Calu3 (cell line): ENCODE measurements around the gene CPT2. TPM values are rescaled to one million over a fixed set of nuclear protein-coding genes. Genes with fewer than 3 reads are reported as not detected.

Source experiments
- BruUV-seq: library from RNA; stranded (reverse); fragments of 400-500 nt; replicated peaks from 2 replicates; lab custom pipeline; 2021; lab: Mats Ljungman, UMichigan
- CTCF ChIA-PET: fragments of 300-600 bp; sonication (Branson Sonifier 250); formaldehyde crosslinking; loops from one replicate; lab custom pipeline; 2022; ENCODE audit warnings: antibody characterized with exemption; lab: Charles Lee
- DNase-seq: peaks from one replicate; pipeline ENCODE4 v3.0.0; 2022
- H3K27ac Mint-ChIP-seq: one replicate; pipeline ENCODE4 v1.8.0; 2022; ENCODE audit warnings: mixed read lengths; ENCODE audit not compliant: unreplicated experiment
- H3K27me3 Mint-ChIP-seq: one replicate; pipeline ENCODE4 v1.8.0; 2022; ENCODE audit warnings: mixed read lengths; ENCODE audit not compliant: unreplicated experiment
- H3K36me3 Mint-ChIP-seq: one replicate; pipeline ENCODE4 v1.8.0; 2022; ENCODE audit warnings: mild to moderate bottlenecking, moderate library complexity, mixed read lengths; ENCODE audit not compliant: insufficient read depth, unreplicated experiment
- H3K4me1 Mint-ChIP-seq: one replicate; pipeline ENCODE4 v1.8.0; 2022; ENCODE audit warnings: mild to moderate bottlenecking, low read depth, mixed read lengths; ENCODE audit not compliant: unreplicated experiment
- H3K4me3 Mint-ChIP-seq: one replicate; pipeline ENCODE4 v1.8.0; 2022; ENCODE audit warnings: mild to moderate bottlenecking, low read depth, moderate library complexity, mixed read lengths; ENCODE audit not compliant: unreplicated experiment
- H3K9me3 Mint-ChIP-seq: one replicate; pipeline ENCODE4 v1.8.0; 2022; ENCODE audit warnings: low read depth, mixed read lengths; ENCODE audit not compliant: unreplicated experiment
- intact Hi-C: fragments of 100-400 bp; cut with micrococcal nuclease; formaldehyde crosslinking; loops from one replicate; pipeline ENCODE4 v1.10.0; 2022; ENCODE audit not compliant: unreplicated experiment
- total RNA-seq: library from RNA; stranded (reverse); gene quantifications from 2 replicates; pipeline ENCODE4 v1.2.3, GENCODE V29; 2022
- TF ChIP-seq, protein P1 (sequence below): fragments of 200-600 bp; IDR thresholded peaks from one replicate; pipeline ENCODE4 v1.8.0; 2022; ENCODE audit warnings: antibody characterized with exemption; ENCODE audit not compliant: unreplicated experiment

CPT2 gene
- total RNA-seq, 1 experiment from 2014 or later, result 18.5 TPM

DNA sequence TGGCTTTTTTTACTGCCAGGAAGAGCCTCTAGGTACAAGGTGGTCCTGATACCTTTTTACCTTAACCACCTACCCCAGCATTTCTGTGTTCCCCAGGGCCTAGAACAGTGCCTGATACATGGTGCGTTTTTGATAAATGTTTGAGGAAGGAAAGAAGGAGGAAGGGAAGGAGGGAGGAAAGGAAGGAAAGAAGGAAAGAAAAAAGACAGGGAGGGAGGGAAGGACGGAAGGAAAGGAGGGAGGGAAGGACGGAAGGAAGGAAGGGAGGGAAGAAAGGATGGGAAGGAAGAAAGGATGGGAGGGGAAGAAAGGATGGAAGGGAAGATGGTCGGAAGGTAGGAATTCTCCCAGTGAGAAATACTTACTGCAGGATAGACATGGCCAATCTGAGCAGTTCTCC lies 53.7 kb downstream of the CPT2 start:
- CTCF ChIA-PET, result no interaction called here
- H3K4me3 Mint-ChIP-seq, result no peak overlapping the region
- no peaks in the 10 kb centered on the region for H3K27me3 Mint-ChIP-seq
- H3K36me3 Mint-ChIP-seq, result peaks cover 25% of the 10 kb centered on the region
- no peaks in the 10 kb centered on the region for H3K9me3 Mint-ChIP-seq
- no TSS peak for BruUV-seq
- no peaks in the 10 kb centered on the region for H3K4me1 Mint-ChIP-seq
- no peak for DNase-seq
- no peak overlapping the region for H3K27ac Mint-ChIP-seq
- TF ChIP-seq, protein P1, sequence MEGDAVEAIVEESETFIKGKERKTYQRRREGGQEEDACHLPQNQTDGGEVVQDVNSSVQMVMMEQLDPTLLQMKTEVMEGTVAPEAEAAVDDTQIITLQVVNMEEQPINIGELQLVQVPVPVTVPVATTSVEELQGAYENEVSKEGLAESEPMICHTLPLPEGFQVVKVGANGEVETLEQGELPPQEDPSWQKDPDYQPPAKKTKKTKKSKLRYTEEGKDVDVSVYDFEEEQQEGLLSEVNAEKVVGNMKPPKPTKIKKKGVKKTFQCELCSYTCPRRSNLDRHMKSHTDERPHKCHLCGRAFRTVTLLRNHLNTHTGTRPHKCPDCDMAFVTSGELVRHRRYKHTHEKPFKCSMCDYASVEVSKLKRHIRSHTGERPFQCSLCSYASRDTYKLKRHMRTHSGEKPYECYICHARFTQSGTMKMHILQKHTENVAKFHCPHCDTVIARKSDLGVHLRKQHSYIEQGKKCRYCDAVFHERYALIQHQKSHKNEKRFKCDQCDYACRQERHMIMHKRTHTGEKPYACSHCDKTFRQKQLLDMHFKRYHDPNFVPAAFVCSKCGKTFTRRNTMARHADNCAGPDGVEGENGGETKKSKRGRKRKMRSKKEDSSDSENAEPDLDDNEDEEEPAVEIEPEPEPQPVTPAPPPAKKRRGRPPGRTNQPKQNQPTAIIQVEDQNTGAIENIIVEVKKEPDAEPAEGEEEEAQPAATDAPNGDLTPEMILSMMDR, result no peak
- intact Hi-C loops, result no loop called here

DNA sequence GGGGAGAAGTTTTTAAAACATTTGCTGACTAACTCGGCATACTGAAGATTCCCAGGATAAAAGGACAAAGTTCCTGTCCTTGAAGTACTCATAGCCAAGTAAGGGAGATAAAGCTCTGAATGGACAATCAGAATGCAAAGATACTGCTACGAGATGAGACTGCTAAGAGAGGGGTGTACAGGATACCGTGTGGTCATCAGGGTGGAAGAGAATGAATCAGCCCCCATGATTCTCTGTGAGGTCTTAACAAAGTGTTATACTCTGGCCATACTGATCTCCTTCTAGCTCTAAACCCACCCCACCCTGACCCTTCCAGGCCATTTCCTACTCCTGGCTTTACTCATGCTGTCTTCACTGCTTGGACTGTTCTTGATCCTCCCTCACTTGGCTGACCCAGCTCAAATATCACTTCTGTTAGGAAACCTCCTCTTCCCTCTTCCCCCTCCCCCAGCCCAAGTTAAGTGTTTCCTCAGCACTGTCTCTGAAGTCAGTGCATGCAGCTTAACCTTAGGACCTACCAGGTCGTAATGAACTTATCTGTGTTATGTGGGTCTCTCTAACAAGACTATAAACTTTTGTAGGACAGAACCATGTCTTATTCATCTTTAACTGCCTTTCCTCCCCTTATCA lies 57.5 kb downstream of the CPT2 start:
- Mint-ChIP-seq H3K27ac (no peak overlapping the region), H3K4me3 (no peak overlapping the region), H3K27me3 (no peaks in the 10 kb centered on the region), H3K4me1 (no peaks in the 10 kb centered on the region), H3K9me3 (no peaks in the 10 kb centered on the region), H3K36me3 (peaks cover 30% of the 10 kb centered on the region)
- TF ChIP-seq, protein P1, result no peak
- DNase-seq, result no peak
- intact Hi-C loops, result no loop called here
- CTCF ChIA-PET, result no interaction called here
- BruUV-seq, result no TSS peak

DNA sequence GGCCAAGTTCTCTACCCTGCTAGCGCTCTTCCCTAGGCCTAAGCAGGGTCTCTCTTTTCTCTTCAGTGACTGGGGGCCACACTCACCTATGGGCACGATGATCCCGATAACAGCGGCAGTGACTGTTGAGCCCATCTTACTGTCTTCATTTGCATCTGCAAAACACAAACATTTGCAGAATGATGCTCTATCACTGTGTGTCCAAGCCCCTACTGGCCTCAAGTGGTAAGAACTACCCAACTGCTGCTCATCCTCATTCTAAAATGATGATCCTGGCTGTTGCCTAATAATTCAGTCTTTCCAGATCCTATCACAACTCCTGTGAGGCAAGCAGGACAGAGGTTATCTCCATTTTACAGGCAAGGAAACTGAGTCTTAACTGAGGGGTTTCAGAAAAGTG lies 58.4 kb downstream of the CPT2 start:
- no peak for DNase-seq
- H3K36me3 Mint-ChIP-seq, result peaks cover 34% of the 10 kb centered on the region

DNA sequence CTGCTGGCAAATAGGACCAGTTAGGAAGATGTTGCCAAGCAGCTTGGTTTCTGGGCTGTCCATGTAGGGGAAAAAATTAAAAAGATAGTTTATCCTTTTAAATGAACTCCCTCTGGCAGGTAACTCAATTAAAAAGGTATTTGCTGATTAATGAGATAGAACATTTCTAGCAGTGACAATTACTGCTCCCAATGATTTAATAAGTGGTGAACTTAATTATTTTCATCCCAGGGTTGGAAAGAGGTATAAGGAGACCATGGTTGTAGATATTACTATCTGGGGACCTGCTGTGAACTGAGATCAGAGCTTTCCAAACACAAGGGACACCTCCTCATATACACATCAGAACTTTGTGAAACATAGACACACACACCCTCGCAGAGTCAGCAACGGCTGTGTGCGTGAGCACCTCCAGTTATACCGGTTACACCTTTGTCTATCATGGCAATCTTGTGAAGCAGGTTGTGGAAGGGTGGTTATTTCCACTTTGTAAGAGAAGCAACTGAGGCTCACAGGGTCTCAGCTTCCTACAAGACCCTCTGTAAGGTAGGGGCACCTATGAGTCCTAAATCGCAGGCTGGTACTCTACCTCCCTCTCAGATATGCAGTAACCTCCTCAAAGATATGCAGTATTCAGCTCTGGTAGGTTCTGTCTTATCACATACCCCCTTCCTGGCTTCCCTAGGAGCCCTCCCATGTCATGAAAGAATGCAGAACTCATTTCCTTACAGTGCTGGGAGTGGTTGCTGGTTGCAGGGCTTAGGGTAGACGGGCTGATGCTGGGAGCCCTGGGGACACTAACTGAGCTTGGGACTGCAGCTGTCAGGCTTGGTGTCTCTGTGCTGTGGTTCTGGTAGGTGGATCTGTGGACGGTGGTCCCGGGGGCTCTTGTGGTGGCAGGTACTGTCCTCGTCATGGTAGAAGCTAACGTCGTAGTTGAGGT lies 60.2 kb downstream of the CPT2 start:
- peaks cover 29% of the 10 kb centered on the region for H3K36me3 Mint-ChIP-seq
- H3K4me1 Mint-ChIP-seq, result no peaks in the 10 kb centered on the region
- BruUV-seq, result no TSS peak
- no peaks in the 10 kb centered on the region for H3K27me3 Mint-ChIP-seq
- intact Hi-C loops, result no loop called here
- no peaks in the 10 kb centered on the region for H3K9me3 Mint-ChIP-seq
- no peak overlapping the region for H3K27ac Mint-ChIP-seq
- CTCF ChIA-PET, result no interaction called here
- TF ChIP-seq, protein P1, result no peak
- no peak for DNase-seq
- H3K4me3 Mint-ChIP-seq, result no peak overlapping the region

More for the DNA sequence above, 58.4 kb downstream of the CPT2 start:
- BruUV-seq, result no TSS peak
- no peak overlapping the region for H3K27ac Mint-ChIP-seq
- no peaks in the 10 kb centered on the region for H3K27me3 Mint-ChIP-seq
- TF ChIP-seq, protein P1, result no peak
- H3K4me3 Mint-ChIP-seq, result no peak overlapping the region
- CTCF ChIA-PET, result interaction anchor here (1.1 kb wide), 1 partner anchor 46 kb away, joined by 3 read pairs; no protein-coding TSS in a partner anchor
- H3K9me3 Mint-ChIP-seq, result no peaks in the 10 kb centered on the region
- intact Hi-C loops, result no loop called here
- no peaks in the 10 kb centered on the region for H3K4me1 Mint-ChIP-seq
